CD14-positive monocyte (primary cell): Measurements from ENCODE around the gene TBC1D25. TPM values are rescaled to one million over a fixed set of nuclear protein-coding genes. Genes with fewer than 3 reads are reported as not detected.

ENCODE experiments used
- DNase-seq, 3 donors: peaks; one replicate each; pipeline ENCODE4 v3.0.0-alpha.2; 2011 to 2022
- H2AFZ ChIP-seq: 2 replicates; pipeline ENCODE4 v1.6.0; 2012; ENCODE audit warnings: mild to moderate bottlenecking, low read depth, low read length, inconsistent platforms; ENCODE audit not compliant: insufficient read depth, poor library complexity, severe bottlenecking
- H3K27ac ChIP-seq, 2 donors: 1 replicate in 1 of 2; 2 replicates in 1 of 2; pipeline ENCODE4 v1.5.1; 2012 to 2013; ENCODE audit warnings: low read length in 2 of 2, control low read depth in 1 of 2, inconsistent platforms in 1 of 2, low read depth in 1 of 2, mild to moderate bottlenecking in 1 of 2
- H3K27me3 ChIP-seq, 2 donors: one replicate each; pipeline versions ENCODE4 v1.6.0 to v1.6.1; 2011 to 2013; ENCODE audit warnings: low read length in 2 of 2; ENCODE audit not compliant: control insufficient read depth in 2 of 2, insufficient read depth in 2 of 2
- H3K36me3 ChIP-seq, 2 donors: replicated peaks in 1 of 2; 1 replicate in 1 of 2; 2 replicates in 1 of 2; pipeline versions ENCODE4 v1.5.1 to v1.6.1; 2012 to 2013; ENCODE audit warnings: low read length in 2 of 2, control low read depth in 1 of 2, inconsistent platforms in 1 of 2, mild to moderate bottlenecking in 1 of 2; ENCODE audit not compliant: insufficient read depth in 2 of 2, control insufficient read depth in 1 of 2
- H3K4me1 ChIP-seq, 2 donors: 1 replicate in 1 of 2; 2 replicates in 1 of 2; pipeline versions ENCODE4 v1.5.1 to v1.6.1; 2012 to 2013; ENCODE audit warnings: low read length in 2 of 2, control low read depth in 1 of 2, inconsistent platforms in 1 of 2, mild to moderate bottlenecking in 1 of 2, moderate library complexity in 1 of 2; ENCODE audit not compliant: insufficient read depth in 2 of 2, control insufficient read depth in 1 of 2
- H3K4me2 ChIP-seq: replicated peaks from 2 replicates; pipeline ENCODE3; 2012; ENCODE audit warnings: low read length, moderate library complexity, mild to moderate bottlenecking; ENCODE audit not compliant: poor library complexity, severe bottlenecking; ENCODE audit errors: extremely low read depth
- H3K4me3 ChIP-seq, 3 experiments: fragments of 200-600 bp in 1 of 3; sonication (generic) in 1 of 3; replicated peaks in 1 of 3; 1 replicate in 2 of 3; 2 replicates in 1 of 3; pipeline ENCODE4 v1.5.1; 2011 to 2013; ENCODE audit warnings: low read length in 3 of 3, mild to moderate bottlenecking in 3 of 3, control low read depth in 2 of 3, low read depth in 2 of 3, inconsistent platforms in 1 of 3, moderate library complexity in 1 of 3
- H3K79me2 ChIP-seq: 2 replicates; pipeline ENCODE4 v1.6.0; 2012; ENCODE audit warnings: mild to moderate bottlenecking, control low read depth, inconsistent platforms, low read length, moderate library complexity; ENCODE audit not compliant: insufficient read depth
- H3K9ac ChIP-seq: 2 replicates; pipeline ENCODE4 v1.6.0; 2017; ENCODE audit warnings: low read length, mild to moderate bottlenecking; ENCODE audit not compliant: insufficient read depth, poor library complexity, severe bottlenecking
- H3K9me3 ChIP-seq, 2 donors: replicated peaks in 1 of 2; 1 replicate in 1 of 2; 2 replicates in 1 of 2; pipeline versions ENCODE4 v1.5.1 to v1.6.1; 2012 to 2013; ENCODE audit warnings: low read length in 2 of 2, control low read depth in 1 of 2; ENCODE audit not compliant: control insufficient read depth in 1 of 2, insufficient read depth in 1 of 2
- H4K20me1 ChIP-seq: 2 replicates; pipeline ENCODE4 v1.6.0; 2012; ENCODE audit warnings: mild to moderate bottlenecking, low read length, control low read depth, moderate library complexity; ENCODE audit not compliant: insufficient read depth
- H3K27ac Mint-ChIP-seq, 7 donors: one replicate each; pipeline ENCODE4 v1.8.0; 2020; ENCODE audit warnings: mild to moderate bottlenecking in 7 of 7, mixed read lengths in 7 of 7, moderate library complexity in 6 of 7, inconsistent platforms in 2 of 7
- H3K27me3 Mint-ChIP-seq, 3 donors: one replicate each; pipeline ENCODE4 v1.8.0; 2021 to 2022; ENCODE audit warnings: low read depth in 3 of 3, mild to moderate bottlenecking in 3 of 3, mixed read lengths in 3 of 3, moderate library complexity in 3 of 3, inconsistent platforms in 1 of 3
- H3K36me3 Mint-ChIP-seq, 2 donors: one replicate each; pipeline ENCODE4 v1.8.0; 2020; ENCODE audit warnings: mixed read lengths in 2 of 2, inconsistent platforms in 1 of 2, mild to moderate bottlenecking in 1 of 2
- H3K4me1 Mint-ChIP-seq: one replicate; pipeline ENCODE4 v1.8.0; 2020; ENCODE audit warnings: mild to moderate bottlenecking, mixed read lengths
- H3K4me3 Mint-ChIP-seq, 2 donors: one replicate each; pipeline ENCODE4 v1.8.0; 2020; ENCODE audit warnings: mild to moderate bottlenecking in 2 of 2, mixed read lengths in 2 of 2, moderate library complexity in 1 of 2
- H3K9me3 Mint-ChIP-seq, 7 donors: one replicate each; pipeline ENCODE4 v1.8.0; 2020 to 2022; ENCODE audit warnings: mixed read lengths in 7 of 7, mild to moderate bottlenecking in 6 of 7, moderate library complexity in 6 of 7, inconsistent platforms in 2 of 7
- CTCF ChIP-seq: fragments of 200-600 bp; IDR thresholded peaks from one replicate; pipeline ENCODE4 v1.8.0; 2022; ENCODE audit warnings: antibody characterized with exemption, mild to moderate bottlenecking
- WGBS: methylation state at CpG from one replicate; pipeline ENCODE4 v1.1.5; 2013; ENCODE audit warnings: missing lambda C conversion rate; ENCODE audit not compliant: insufficient coverage; 5-methylcytosine and 5-hydroxymethylcytosine counted together
- intact Hi-C, 2 donors: fragments of 100-400 bp; cut with micrococcal nuclease; formaldehyde crosslinking; loops; one replicate each; pipeline versions ENCODE4 v1.15.0 to v1.15.1; 2023
- polyA plus RNA-seq, 3 donors: library from polyadenylated mRNA; depleted of rRNA in 1 of 3; unstranded in 2 of 3; stranded (reverse) in 1 of 3; fragments of 300-500 nt in 2 of 3; fragments of >200 nt in 1 of 3; fragmentation: Illumina TruSeq in 2 of 3; gene quantifications; 1 replicate in 2 of 3; 2 replicates in 1 of 3; pipeline ENCODE4 v1.2.3, GENCODE V29; 2012 to 2021

Gene TBC1D25
- polyA plus RNA-seq, 3 donors = 5.7 to 16.9 (median 6.6) TPM

GRCh38 chrX:48507246-48507645 is 32.3 kb upstream of the TBC1D25 start:
- no peaks in the 10 kb centered on the region for H3K9me3 ChIP-seq
- no peak for TF ChIP-seq CTCF
- Mint-ChIP-seq H3K4me1 (peaks cover 11% of the 10 kb centered on the region), H3K9me3 (peaks cover 0 to 9% (median 1%) of the 10 kb centered on the region in 7 donors), H3K27ac (no peak overlapping the region), H3K36me3 (peaks cover 0 to 6% of the 10 kb centered on the region in 2 donors), H3K4me3 (no peak overlapping the region), H3K27me3 (peaks cover 0 to 8% (median 3%) of the 10 kb centered on the region in 3 donors)
- H2AFZ ChIP-seq = no peak overlapping the region
- H3K9ac ChIP-seq = no peak overlapping the region
- intact Hi-C loops = no loop called here
- no CpG with 5 or more reads among the region's 5 CpGs for WGBS
- H4K20me1 ChIP-seq = no peaks in the 10 kb centered on the region
- no peak overlapping the region for H3K27ac ChIP-seq
- H3K4me2 ChIP-seq = no peak overlapping the region
- H3K27me3 ChIP-seq = no peaks in the 10 kb centered on the region
- H3K4me1 ChIP-seq = peaks cover 11 to 12% of the 10 kb centered on the region in 2 donors
- no peaks in the 10 kb centered on the region for H3K79me2 ChIP-seq
- no peak for DNase-seq
- no peaks in the 10 kb centered on the region for H3K36me3 ChIP-seq
- no peak overlapping the region for H3K4me3 ChIP-seq

- Histone ChIP-seq H3K9me3 (no peaks in the 10 kb centered on the region), H3K27me3 (no peaks in the 10 kb centered on the region), H3K36me3 (no peaks in the 10 kb centered on the region), H2AFZ (peak within 1 kb of the TSS; percentile 95), H3K27ac (peak within 1 kb of the TSS; percentile 16 to 68), H3K9ac (peak within 1 kb of the TSS; percentile 71), H4K20me1 (no peaks in the 10 kb centered on the region), H3K4me2 (peak within 1 kb of the TSS; percentile 89), H3K4me1 (peaks cover 11 to 12% of the 10 kb centered on the region in 2 donors), H3K4me3 (peak within 1 kb of the TSS; percentile 68 to 76 (median 72)), H3K79me2 (no peaks in the 10 kb centered on the region)
- peak; percentile 38 to 53 (median 39) for DNase-seq
- H3K36me3 Mint-ChIP-seq = peaks cover 0 to 6% of the 10 kb centered on the region in 2 donors
- peak within 1 kb of the TSS; percentile 87 to 89 for H3K4me3 Mint-ChIP-seq
- intact Hi-C loops = loop anchor here in 1 of 2 donors (2.0 kb wide), 1 partner anchor 32 kb away; the partner anchor contains the start of gene FTSJ1
- peaks cover 0 to 8% (median 3%) of the 10 kb centered on the region in 3 donors for H3K27me3 Mint-ChIP-seq
- H3K4me1 Mint-ChIP-seq = peaks cover 11% of the 10 kb centered on the region
- no peak for TF ChIP-seq CTCF
- H3K27ac Mint-ChIP-seq = peak within 1 kb of the TSS; percentile 43 to 93 (median 84)
- H3K9me3 Mint-ChIP-seq = peaks cover 0 to 9% (median 1%) of the 10 kb centered on the region in 7 donors
- 0% methylated on average over 11 of the region's 65 CpGs for WGBS
Measured at GRCh38 chrX:48508400-48509244, 30.9 kb upstream of the TBC1D25 start, which contains the start of gene PORCN. Gene PORCN (plus strand): TSS chrX:48508992. CDS start chrX:48509821, 829 bp downstream.
